WI38 (cell line): ENCODE results near the gene RFPL4A.

ENCODE experiments used
- H3K4me3 ChIP-seq: 2 replicates; pipeline ENCODE4 v1.5.1; 2011; ENCODE audit warnings: low read depth, mild to moderate bottlenecking, control low read depth, low read length
- CTCF ChIP-seq: IDR thresholded peaks from 2 replicates; pipeline ENCODE4 v1.5.1; 2012; ENCODE audit warnings: low read depth, mild to moderate bottlenecking, control low read depth, low read length

Gene RFPL4A

DNA sequence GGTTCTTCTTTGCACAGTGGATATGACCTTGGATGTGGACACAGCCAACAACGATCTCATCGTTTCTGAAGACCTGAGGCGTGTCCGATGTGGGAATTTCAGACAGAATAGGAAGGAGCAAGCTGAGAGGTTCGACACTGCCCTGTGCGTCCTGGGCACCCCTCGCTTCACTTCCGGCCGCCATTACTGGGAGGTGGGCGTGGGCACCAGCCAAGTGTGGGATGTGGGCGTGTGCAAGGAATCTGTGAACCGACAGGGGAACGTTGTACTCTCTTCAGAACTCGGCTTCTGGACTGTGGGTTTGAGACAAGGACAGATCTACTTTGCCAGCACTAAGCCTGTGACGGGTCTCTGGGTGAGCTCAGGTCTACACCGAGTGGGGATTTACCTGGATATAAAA is 19.4 kb downstream of the RFPL4A start:
- TF ChIP-seq CTCF, result no peak
- no peak overlapping the region for H3K4me3 ChIP-seq

GRCh38 chr19:55781112-55781511 is 22.2 kb downstream of the RFPL4A start:
- H3K4me3 ChIP-seq, result no peak overlapping the region
- TF ChIP-seq CTCF, result no peak

GRCh38 chr19:55795021-55795420 is 36.1 kb downstream of the RFPL4A start:
- no peak for TF ChIP-seq CTCF
- no peak overlapping the region for H3K4me3 ChIP-seq

GRCh38 chr19:55801416-55801815 is 42.5 kb downstream of the RFPL4A start:
- TF ChIP-seq CTCF, result no peak
- H3K4me3 ChIP-seq, result no peak overlapping the region

DNA sequence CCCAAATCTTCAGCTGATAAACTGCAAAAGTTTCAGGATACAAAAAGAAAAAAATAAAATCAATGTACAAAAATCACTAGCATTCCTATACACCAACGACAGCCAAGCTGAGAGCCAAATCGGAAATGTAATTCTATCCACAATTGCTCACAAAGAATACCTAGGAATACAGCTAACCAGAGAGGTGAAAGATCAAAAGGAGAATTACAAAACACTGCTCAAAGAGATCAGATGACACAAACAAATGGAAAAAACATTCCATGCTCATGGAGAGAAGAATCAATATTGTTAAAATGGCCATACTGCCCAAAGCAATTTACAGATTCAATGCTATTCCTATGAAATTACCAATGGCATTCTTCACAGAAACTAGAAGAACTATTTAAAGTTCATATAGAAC is 43.4 kb downstream of the RFPL4A start:
- H3K4me3 ChIP-seq, result no peak overlapping the region
- TF ChIP-seq CTCF, result no peak

DNA sequence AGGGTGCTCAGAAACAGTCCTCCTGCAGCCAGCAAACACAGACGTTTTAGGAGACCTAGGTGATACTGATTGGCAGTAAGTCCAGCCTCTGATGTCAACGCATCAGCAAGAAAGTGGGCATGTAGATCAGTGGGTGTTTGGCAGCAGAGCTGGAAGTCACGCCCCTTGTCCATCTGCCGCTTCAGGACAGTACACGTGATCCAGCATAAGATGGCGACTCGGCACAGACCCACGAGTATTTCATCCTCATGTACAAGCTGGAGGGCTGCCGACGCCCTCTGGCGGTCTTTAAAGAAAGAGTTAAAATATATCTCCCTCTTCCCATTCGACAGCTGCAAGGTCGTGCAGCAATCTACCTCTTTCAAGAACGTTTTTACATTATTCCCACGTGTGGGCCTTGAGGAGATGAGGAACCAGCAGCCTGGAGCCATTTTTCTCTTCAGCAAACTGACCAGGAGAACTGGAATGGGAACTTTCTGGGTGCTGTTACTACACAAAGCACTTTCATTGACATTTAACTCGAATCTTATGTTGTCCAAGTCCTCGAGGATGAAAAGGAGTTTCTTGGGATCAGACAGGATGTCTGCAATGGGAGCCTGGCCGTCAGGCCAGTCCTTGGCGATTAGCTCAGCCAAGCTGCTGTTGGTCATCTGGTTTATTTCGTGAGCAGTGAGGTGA is 50.6 kb downstream of the RFPL4A start:
- no peak; the same call in 1 of the 2 replicates for TF ChIP-seq CTCF
- no peak overlapping the region for H3K4me3 ChIP-seq

DNA sequence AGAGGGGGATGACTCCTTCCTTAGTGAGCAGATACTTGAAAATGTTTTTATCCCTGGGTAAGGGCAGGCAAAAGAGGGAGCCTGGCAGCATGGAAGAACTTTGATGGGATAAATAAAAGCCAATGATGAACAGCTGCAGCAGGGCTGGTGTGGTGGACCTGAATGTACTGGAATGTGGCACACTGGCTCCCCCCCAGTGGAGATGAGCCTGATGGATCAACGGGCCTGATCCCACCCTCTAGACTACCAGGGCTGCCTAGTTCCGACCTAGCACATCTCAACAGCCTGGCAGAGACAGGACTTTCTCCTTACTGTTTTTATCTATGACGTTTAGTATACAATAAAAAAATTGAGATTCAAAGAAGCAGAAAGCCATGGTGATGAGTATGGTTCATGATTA is 52.4 kb downstream of the RFPL4A start:
- H3K4me3 ChIP-seq, result no peak overlapping the region
- TF ChIP-seq CTCF, result no peak
